HFF-Myc (cell line): Measurements from ENCODE around the gene LCMT2.

ENCODE experiments used
- DNase-seq: peaks from one replicate; pipeline ENCODE4 v3.0.0-alpha.2; 2011; ENCODE audit warnings: low read depth; ENCODE audit errors: extremely low read depth
- H3K4me3 ChIP-seq: replicated peaks from 2 replicates; pipeline ENCODE4 v1.5.1; 2011; ENCODE audit warnings: low read depth, mild to moderate bottlenecking, control low read depth, low read length
- CTCF ChIP-seq: IDR thresholded peaks from 2 replicates; pipeline ENCODE4 v1.5.1; 2012; ENCODE audit warnings: mild to moderate bottlenecking, low read depth, low read length, control low read depth; ENCODE audit errors: missing control alignments

The LCMT2 gene

GRCh38 chr15:43283526-43283925 lies 46.8 kb downstream of the LCMT2 start:
- no peak overlapping the region for H3K4me3 ChIP-seq
- no peak for DNase-seq
- TF ChIP-seq CTCF, result no peak

- H3K4me3 ChIP-seq, result no peak overlapping the region
These were observed 48.3 kb downstream of the LCMT2 start for GRCh38 chr15:43281926-43282602.

GRCh38 chr15:43280996-43281395 lies 49.4 kb downstream of the LCMT2 start:
- TF ChIP-seq CTCF, result no peak
- no peak overlapping the region for H3K4me3 ChIP-seq
- DNase-seq, result no peak

More at GRCh38 chr15:43281926-43282602, 48.3 kb downstream of the LCMT2 start:
- no peak for DNase-seq
- TF ChIP-seq CTCF, result no peak

GRCh38 chr15:43279496-43279895 lies 50.9 kb downstream of the LCMT2 start:
- no peak for TF ChIP-seq CTCF
- no peak for DNase-seq
- no peak overlapping the region for H3K4me3 ChIP-seq

GRCh38 chr15:43278869-43279268 lies 51.5 kb downstream of the LCMT2 start:
- no peak for TF ChIP-seq CTCF
- no peak overlapping the region for H3K4me3 ChIP-seq
- no peak for DNase-seq

- no peak for TF ChIP-seq CTCF
- no peak for DNase-seq
- no peak overlapping the region for H3K4me3 ChIP-seq
These were observed 52.5 kb downstream of the LCMT2 start for GRCh38 chr15:43277901-43278300.

GRCh38 chr15:43277231-43277823 lies 53.0 kb downstream of the LCMT2 start:
- no peak for DNase-seq
- TF ChIP-seq CTCF, result no peak
- H3K4me3 ChIP-seq, result no peak overlapping the region
